ENCODE measurements around the gene KIRREL1.

KIRREL1 gene

GRCh38 chr1:158071138-158071537 is 77.7 kb downstream of the KIRREL1 start:
- no peak for DNase-seq (ENCODE audit: low read depth in 2 of 2)

- no peak for DNase-seq (ENCODE audit: low read depth in 2 of 2)
Observed at GRCh38 chr1:158075078-158075477, 81.6 kb downstream of the KIRREL1 start.

GRCh38 chr1:158076441-158076840 is 83.0 kb downstream of the KIRREL1 start:
- no peak for DNase-seq (ENCODE audit: low read depth in 2 of 2)

GRCh38 chr1:158077411-158078256 is 84.2 kb downstream of the KIRREL1 start:
- no peak for DNase-seq (ENCODE audit: low read depth in 2 of 2)

- DNase-seq (ENCODE audit: low read depth in 2 of 2), result no peak
Observed at GRCh38 chr1:158078569-158079080, 85.2 kb downstream of the KIRREL1 start.

- DNase-seq (ENCODE audit: low read depth in 2 of 2), result no peak
Observed at GRCh38 chr1:158080066-158080465, 86.6 kb downstream of the KIRREL1 start.

GRCh38 chr1:158084336-158084735 is 90.9 kb downstream of the KIRREL1 start:
- no peak for DNase-seq (ENCODE audit: low read depth in 2 of 2)

- DNase-seq (ENCODE audit: low read depth in 2 of 2), result no peak
Observed at GRCh38 chr1:158084747-158085146, 91.3 kb downstream of the KIRREL1 start.

GRCh38 chr1:158087320-158087927 is 94.0 kb downstream of the KIRREL1 start:
- no peak for DNase-seq (ENCODE audit: low read depth in 2 of 2)

GRCh38 chr1:158089476-158089875 is 96.0 kb downstream of the KIRREL1 start:
- no peak for DNase-seq (ENCODE audit: low read depth in 2 of 2)

- no peak for DNase-seq (ENCODE audit: low read depth in 2 of 2)
Observed at GRCh38 chr1:158089925-158090637, 96.6 kb downstream of the KIRREL1 start.

GRCh38 chr1:158093376-158093775 is 99.9 kb downstream of the KIRREL1 start:
- DNase-seq (ENCODE audit: low read depth in 2 of 2), result no peak

GRCh38 chr1:158094571-158094970 is 101.1 kb downstream of the KIRREL1 start:
- no peak for DNase-seq (ENCODE audit: low read depth in 2 of 2)

GRCh38 chr1:158095737-158096335 is 102.4 kb downstream of the KIRREL1 start:
- no peak for DNase-seq (ENCODE audit: low read depth in 2 of 2)

GRCh38 chr1:158098256-158098655 is 104.8 kb downstream of the KIRREL1 start:
- DNase-seq (ENCODE audit: low read depth in 2 of 2), result no peak

GRCh38 chr1:158099185-158099584 is 105.7 kb downstream of the KIRREL1 start:
- DNase-seq (ENCODE audit: low read depth in 2 of 2), result no peak

- no peak for DNase-seq (ENCODE audit: low read depth in 2 of 2)
Observed at GRCh38 chr1:158100498-158100897, 107.1 kb downstream of the KIRREL1 start.

GRCh38 chr1:158101455-158101854 is 108.0 kb downstream of the KIRREL1 start:
- DNase-seq (ENCODE audit: low read depth in 2 of 2), result no peak

GRCh38 chr1:158101927-158102326 is 108.5 kb downstream of the KIRREL1 start:
- DNase-seq (ENCODE audit: low read depth in 2 of 2), result no peak

GRCh38 chr1:158102881-158103674 is 109.6 kb downstream of the KIRREL1 start:
- no peak for DNase-seq (ENCODE audit: low read depth in 2 of 2)

- no peak for DNase-seq (ENCODE audit: low read depth in 2 of 2)
Observed at GRCh38 chr1:158103861-158104522, 110.5 kb downstream of the KIRREL1 start.

All from stimulated activated CD4-positive, alpha-beta T cell treated with anti-CD3 and anti-CD28 coated beads, Interleukin-1b, Interleukin-23, amount 100 ng/mL, for 4 hours (primary cell).